HCT116 (cell line): ENCODE results near the gene GNAS-AS1. TPM values are rescaled to one million over a fixed set of nuclear protein-coding genes. Genes with fewer than 3 reads are reported as not detected.

Experiments
- ATAC-seq: fragments of 200-7000 bp; cut with Tn5 transposase; 2 replicates; pipeline ENCODE4 v1.9.1; 2020; ENCODE audit warnings: mild to moderate bottlenecking, moderate library complexity
- BruUV-seq: library from RNA; stranded (reverse); fragments of 400-500 nt; replicated peaks from 2 replicates; lab custom pipeline; 2021; lab: Mats Ljungman, UMichigan
- CTCF ChIA-PET: fragments of 300-600 bp; sonication (Branson Sonifier 250); formaldehyde crosslinking; loops from one replicate; lab custom pipeline; 2021; ENCODE audit warnings: antibody characterized with exemption; lab: Charles Lee
- POLR2A ChIA-PET: fragments of 300-600, 350-600 bp; sonication (Branson Sonifier 250); formaldehyde crosslinking; loops from one replicate; lab custom pipeline; 2021; ENCODE audit warnings: antibody characterized with exemption; lab: Charles Lee
- RAD21 ChIA-PET, 2 experiments: fragments of 300-600 bp; sonication (Branson Sonifier 250); formaldehyde crosslinking; loops; one replicate each; lab custom pipeline; 2023; ENCODE audit warnings: low total read pairs in 2 of 2; ENCODE audit not compliant: uncharacterized antibody in 2 of 2, unreplicated experiment in 2 of 2, low non-redundant PET in 1 of 2; lab: Charles Lee
- DNase-seq: peaks from one replicate; pipeline ENCODE4 v3.0.0-alpha.2; 2010; ENCODE audit warnings: low read depth, low spot score
- H2AFZ ChIP-seq: fragments of 200-600 bp; shearing (Covaris generic), sonication (generic); 2 replicates; pipeline ENCODE4 v1.6.1; 2017; ENCODE audit warnings: low read depth, mixed run types, mixed read lengths, antibody characterized with exemption, low read length; ENCODE audit not compliant: poor library complexity, severe bottlenecking
- H3K27ac ChIP-seq: 2 replicates; pipeline ENCODE4 v1.5.1; 2012; ENCODE audit warnings: low read depth, low read length
- H3K27me3 ChIP-seq: fragments of 200-600 bp; sonication (generic); 2 replicates; pipeline ENCODE4 v1.6.1; 2016; ENCODE audit warnings: mixed run types, low read length, mixed read lengths; ENCODE audit not compliant: insufficient read depth
- H3K36me3 ChIP-seq, 2 experiments: fragments of 200-500 bp in 1 of 2; fragments of 200-600 bp in 1 of 2; sonication (Bioruptor generic) in 1 of 2; sonication (generic) in 1 of 2; 2 replicates each; pipeline versions ENCODE4 v1.5.1 to v1.6.1; 2014 to 2016; ENCODE audit warnings: low read length in 2 of 2, inconsistent platforms in 1 of 2, mixed read lengths in 1 of 2, mixed run types in 1 of 2; ENCODE audit not compliant: insufficient read depth in 2 of 2, control insufficient read depth in 1 of 2
- H3K4me1 ChIP-seq, 2 experiments: fragments of 200-600 bp in 1 of 2; sonication (generic) in 1 of 2; 2 replicates each; pipeline versions ENCODE4 v1.5.1 to v1.6.1; 2012 to 2017; ENCODE audit warnings: low read length in 2 of 2, inconsistent platforms in 1 of 2, mild to moderate bottlenecking in 1 of 2, mixed read lengths in 1 of 2, mixed run types in 1 of 2, moderate library complexity in 1 of 2; ENCODE audit not compliant: insufficient read depth in 2 of 2, control insufficient read depth in 1 of 2
- H3K4me2 ChIP-seq: fragments of 200-600 bp; sonication (generic); 2 replicates; pipeline ENCODE4 v1.6.1; 2017; ENCODE audit warnings: mixed run types, low read length, mixed read lengths
- H3K4me3 ChIP-seq, 2 experiments: fragments of 200-600 bp in 1 of 2; sonication (generic) in 1 of 2; replicated peaks in 1 of 2; 2 replicates each; pipeline ENCODE4 v1.5.1; 2011 to 2016; ENCODE audit warnings: low read length in 2 of 2, control low read depth in 1 of 2, low read depth in 1 of 2, mild to moderate bottlenecking in 1 of 2, mixed read lengths in 1 of 2, mixed run types in 1 of 2
- H3K79me2 ChIP-seq: fragments of 200-600 bp; sonication (generic); 2 replicates; pipeline ENCODE4 v1.6.1; 2017; ENCODE audit warnings: mild to moderate bottlenecking, mixed run types, low read length, moderate library complexity, mixed read lengths; ENCODE audit not compliant: insufficient read depth
- H3K9ac ChIP-seq: fragments of 200-600 bp; sonication (generic); 2 replicates; pipeline ENCODE4 v1.6.1; 2016; ENCODE audit warnings: low read length, mixed read lengths
- H3K9me2 ChIP-seq: fragments of 200-600 bp; sonication (generic), shearing (Covaris generic); 2 replicates; pipeline ENCODE4 v1.6.1; 2017; ENCODE audit warnings: mixed run types, mild to moderate bottlenecking, moderate library complexity; ENCODE audit not compliant: insufficient read depth
- H3K9me3 ChIP-seq, 2 experiments: fragments of 200-500 bp in 1 of 2; fragments of 200-600 bp in 1 of 2; sonication (Bioruptor generic) in 1 of 2; sonication (generic) in 1 of 2; 2 replicates each; pipeline ENCODE4 v1.6.1; 2014 to 2017; ENCODE audit warnings: low read length in 2 of 2, mixed read lengths in 2 of 2, inconsistent platforms in 1 of 2, low read depth in 1 of 2, mild to moderate bottlenecking in 1 of 2, mixed run types in 1 of 2, moderate library complexity in 1 of 2; ENCODE audit not compliant: control insufficient read depth in 1 of 2, insufficient read depth in 1 of 2
- H4K20me1 ChIP-seq: fragments of 200-600 bp; sonication (generic), shearing (Covaris generic); 2 replicates; pipeline ENCODE4 v1.6.1; 2017; ENCODE audit warnings: mixed run types, mild to moderate bottlenecking, moderate library complexity; ENCODE audit not compliant: insufficient read depth
- ATF3 ChIP-seq: IDR thresholded peaks from 2 replicates; pipeline ENCODE4 v1.6.1; 2012
- CBX3 ChIP-seq: IDR thresholded peaks from 2 replicates; pipeline ENCODE4 v1.6.1; 2012; ENCODE audit warnings: low read depth
- ELF1 ChIP-seq: IDR thresholded peaks from 2 replicates; pipeline ENCODE4 v1.6.1; 2012; ENCODE audit warnings: low read depth, borderline replicate concordance
- EZH2 ChIP-seq: fragments of 200-600 bp; sonication (generic); IDR thresholded peaks from 2 replicates; pipeline ENCODE4 v1.6.1; 2017; ENCODE audit warnings: antibody characterized with exemption, mixed run types
- FOSL1 ChIP-seq: IDR thresholded peaks from 2 replicates; pipeline ENCODE4 v1.6.1; 2012; ENCODE audit warnings: low read depth
- JUND ChIP-seq: IDR thresholded peaks from 2 replicates; pipeline ENCODE4 v1.6.1; 2012
- MAX ChIP-seq: IDR thresholded peaks from 2 replicates; pipeline ENCODE4 v1.6.1; 2012
- POLR2A ChIP-seq: IDR thresholded peaks from 2 replicates; pipeline ENCODE4 v1.7.0; 2011; ENCODE audit warnings: borderline replicate concordance; ENCODE audit not compliant: insufficient read depth, insufficient read length; ENCODE audit errors: extremely low read depth
- SRF ChIP-seq: IDR thresholded peaks from 2 replicates; pipeline ENCODE4 v1.6.1; 2012; ENCODE audit warnings: low read depth
- TCF7L2 ChIP-seq: IDR thresholded peaks from 2 replicates; pipeline ENCODE4 v1.7.0; 2011; ENCODE audit warnings: borderline replicate concordance, inconsistent platforms; ENCODE audit not compliant: insufficient read depth, insufficient read length; ENCODE audit errors: extremely low read depth
- YY1 ChIP-seq: IDR thresholded peaks from 2 replicates; pipeline ENCODE4 v1.6.1; 2011; ENCODE audit warnings: low read length, low read depth, moderate library complexity, mild to moderate bottlenecking; ENCODE audit not compliant: insufficient replicate concordance; ENCODE audit errors: extremely low read depth
- ZBTB33 ChIP-seq: IDR thresholded peaks from 2 replicates; pipeline ENCODE4 v1.6.1; 2011; ENCODE audit warnings: mild to moderate bottlenecking, low read length, moderate library complexity; ENCODE audit not compliant: insufficient replicate concordance; ENCODE audit errors: extremely low read depth
- ZNF274 ChIP-seq: fragments of 200-500 bp; sonication (Bioruptor generic); IDR thresholded peaks from 2 replicates; pipeline ENCODE4 v1.6.1; 2014; ENCODE audit warnings: mild to moderate bottlenecking, low read depth, low read length, inconsistent platforms
- intact Hi-C: fragments of 100-400 bp; cut with micrococcal nuclease; formaldehyde crosslinking; loops from 2 replicates; pipeline ENCODE4 v1.10.0; 2022
- total RNA-seq: library from RNA; stranded (reverse); gene quantifications from one replicate; pipeline ENCODE4 v1.2.1, GENCODE V29; 2021; ENCODE audit not compliant: unreplicated experiment

The GNAS-AS1 gene
- total RNA-seq, 1 experiment from 2014 or later, result not detected

GRCh38 chr20:58810879-58811250, 39.8 kb downstream of the GNAS-AS1 start:
- CTCF ChIA-PET, result no interaction called here
- no peaks in the 10 kb centered on the region for H3K79me2 ChIP-seq

More at GRCh38 chr20:58810879-58811250, 39.8 kb downstream of the GNAS-AS1 start:
- POLR2A ChIA-PET, result no interaction called here
- Histone ChIP-seq H3K9me2 (no peaks in the 10 kb centered on the region), H3K36me3 (no peaks in the 10 kb centered on the region), H3K9ac (no peak overlapping the region), H2AFZ (no peak overlapping the region), H3K27me3 (no peaks in the 10 kb centered on the region; the same call in 1 of the 2 replicates), H3K4me3 (no peak overlapping the region), H4K20me1 (no peaks in the 10 kb centered on the region), H3K9me3 (no peaks in the 10 kb centered on the region), H3K4me1 (peaks cover 0 to 5% of the 10 kb centered on the region in 2 experiments; a peak in 1 of 4 replicates), H3K4me2 (no peak overlapping the region), H3K27ac (no peak overlapping the region)
- TF ChIP-seq ZNF274, result no peak
- TF ChIP-seq MAX, result no peak
- TF ChIP-seq ZBTB33, result no peak
- TF ChIP-seq ATF3, result no peak
- no peak for TF ChIP-seq TCF7L2
- TF ChIP-seq SRF, result no peak
- no peak for TF ChIP-seq ELF1
- no peak for TF ChIP-seq YY1
- TF ChIP-seq FOSL1, result no peak
- TF ChIP-seq POLR2A, result no peak
- no peak for TF ChIP-seq CBX3
- no peak for TF ChIP-seq EZH2
- TF ChIP-seq JUND, result no peak
- no TSS peak for BruUV-seq
- intact Hi-C loops, result no loop called here
- ATAC-seq (peak; percentile 30; the same call in 1 of the 2 replicates), DNase-seq (no peak)
- RAD21 ChIA-PET, result no interaction called here
